GM12892 (cell line): ENCODE measurements around the gene CDX1.

ENCODE experiments used
- POLR2A ChIP-seq: IDR thresholded peaks from 2 replicates; pipeline ENCODE4 v1.6.1; 2011; ENCODE audit warnings: low read depth, low read length, control low read depth
- POLR2AphosphoS5 ChIP-seq: IDR thresholded peaks from 2 replicates; pipeline ENCODE4 v1.6.1; 2011; ENCODE audit warnings: low read depth, low read length, control low read depth
- TAF1 ChIP-seq: IDR thresholded peaks from 2 replicates; pipeline ENCODE4 v1.6.1; 2011; ENCODE audit warnings: low read depth, mild to moderate bottlenecking, control low read depth, low read length, borderline replicate concordance

DNA sequence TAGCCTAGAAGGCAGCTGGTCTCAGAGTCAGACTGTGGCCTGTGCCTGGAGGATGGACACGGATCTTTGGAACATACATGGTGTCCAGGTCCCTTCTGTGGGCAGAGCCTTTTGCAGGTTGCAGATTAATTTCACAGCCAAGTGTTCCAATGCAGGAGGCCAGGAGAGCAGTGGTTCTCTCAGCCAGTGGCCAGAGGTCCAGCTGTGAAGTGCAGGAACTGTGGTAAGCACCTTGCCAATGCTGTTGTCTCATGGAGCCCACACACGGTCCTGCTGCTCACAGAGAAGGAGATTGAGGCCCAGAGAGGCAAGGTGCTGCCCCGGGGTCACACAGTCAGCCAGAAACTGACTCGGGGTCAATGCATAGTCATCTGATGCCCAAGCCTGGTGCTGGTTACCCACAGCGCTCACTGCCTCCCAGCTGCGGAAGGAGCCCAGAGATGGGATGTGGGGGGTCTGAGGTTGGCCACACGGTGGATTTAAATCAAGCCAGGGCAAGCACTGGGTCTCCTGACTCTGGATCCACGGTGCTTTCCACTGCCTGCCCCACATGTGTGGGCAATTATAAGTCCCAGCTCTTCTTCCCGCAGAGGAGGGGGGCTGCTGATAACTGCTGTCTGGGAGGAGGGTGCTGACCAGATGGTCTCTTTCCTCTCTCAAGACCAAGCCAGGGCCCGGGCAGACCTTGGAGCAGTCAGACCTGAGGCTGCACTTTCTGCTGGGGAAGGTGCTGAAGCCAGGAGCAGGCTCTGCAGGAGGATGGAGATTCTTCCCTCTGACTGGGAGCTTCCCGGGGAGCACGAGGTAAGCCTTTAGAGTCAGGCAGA is 13.7 kb upstream of the CDX1 start:
- TF ChIP-seq POLR2AphosphoS5 = no peak
- TF ChIP-seq POLR2A = no peak
- TF ChIP-seq TAF1 = no peak
